LNCAP (cell line): ENCODE results near the gene IL32.

Experiments used
- CTCF ChIP-seq: fragments of 450-650 bp; IDR thresholded peaks from 2 replicates; pipeline ENCODE4 v1.5.1; 2017; ENCODE audit warnings: mild to moderate bottlenecking

The IL32 gene

GRCh38 chr16:3094289-3095027 is 29.0 kb downstream of the IL32 start:
- peak; percentile 45; the same call in 1 of the 2 replicates for TF ChIP-seq CTCF

- TF ChIP-seq CTCF: no peak
These were observed 30.4 kb downstream of the IL32 start for GRCh38 chr16:3095869-3096268.

GRCh38 chr16:3096362-3096761 is 30.9 kb downstream of the IL32 start:
- no peak for TF ChIP-seq CTCF

- TF ChIP-seq CTCF: no peak
These were observed 31.8 kb downstream of the IL32 start for GRCh38 chr16:3097266-3097665.

- no peak for TF ChIP-seq CTCF
These were observed 33.3 kb downstream of the IL32 start, which contains the start of gene ZSCAN10 for GRCh38 chr16:3098459-3099394. Gene ZSCAN10 (minus strand): TSS chr16:3099294. CDS start chr16:3092937, 6,357 bp downstream.

GRCh38 chr16:3099395-3099731 is 33.9 kb downstream of the IL32 start:
- TF ChIP-seq CTCF: no peak

GRCh38 chr16:3099732-3100499 is 34.5 kb downstream of the IL32 start:
- TF ChIP-seq CTCF: no peak
